Globus pallidus (tissue), 1 donor: ENCODE results near the gene PPM1H.

Experiments used
- DNase-seq: peaks from one replicate; pipeline ENCODE4 v3.0.0-alpha.2; 2015; ENCODE audit warnings: low spot score

PPM1H gene

GRCh38 chr12:62799126-62799736 is 135.7 kb downstream of the PPM1H start:
- DNase-seq: peak; percentile 48

- no peak for DNase-seq
Measured at GRCh38 chr12:62794218-62794583, 140.7 kb downstream of the PPM1H start.

GRCh38 chr12:62793256-62794217 is 141.4 kb downstream of the PPM1H start:
- peak; percentile 85 for DNase-seq

- DNase-seq: no peak
Measured at GRCh38 chr12:62792236-62792870, 142.6 kb downstream of the PPM1H start.

GRCh38 chr12:62789851-62790250 is 145.1 kb downstream of the PPM1H start:
- DNase-seq: no peak

GRCh38 chr12:62787611-62788010 is 147.3 kb downstream of the PPM1H start:
- no peak for DNase-seq

- no peak for DNase-seq
Measured at GRCh38 chr12:62787023-62787422, 147.9 kb downstream of the PPM1H start.

GRCh38 chr12:62785941-62786559 is 148.9 kb downstream of the PPM1H start:
- DNase-seq: no peak

GRCh38 chr12:62784576-62784975 is 150.4 kb downstream of the PPM1H start:
- DNase-seq: no peak

GRCh38 chr12:62783881-62784280 is 151.1 kb downstream of the PPM1H start:
- no peak for DNase-seq

GRCh38 chr12:62781136-62781880 is 153.6 kb downstream of the PPM1H start:
- DNase-seq: no peak

- DNase-seq: no peak
Measured at GRCh38 chr12:62779488-62779887, 155.5 kb downstream of the PPM1H start.

- no peak for DNase-seq
Measured at GRCh38 chr12:62778187-62778586, 156.8 kb downstream of the PPM1H start.

- DNase-seq: no peak
Measured at GRCh38 chr12:62776997-62777396, 158.0 kb downstream of the PPM1H start.

GRCh38 chr12:62776575-62776974 is 158.4 kb downstream of the PPM1H start:
- no peak for DNase-seq

GRCh38 chr12:62774794-62775193 is 160.2 kb downstream of the PPM1H start:
- DNase-seq: no peak

GRCh38 chr12:62772416-62772955 is 162.5 kb downstream of the PPM1H start:
- no peak for DNase-seq

GRCh38 chr12:62771828-62772227 is 163.1 kb downstream of the PPM1H start:
- no peak for DNase-seq

- no peak for DNase-seq
Measured at GRCh38 chr12:62770381-62770780, 164.6 kb downstream of the PPM1H start.

- DNase-seq: no peak
Measured at GRCh38 chr12:62769076-62769619, 165.8 kb downstream of the PPM1H start.

- no peak for DNase-seq
Measured at GRCh38 chr12:62767946-62768345, 167.0 kb downstream of the PPM1H start.
